ENCODE results near the gene HPSE2.
"Not testable (repeated sequence)": the region's sequence is repeated elsewhere in the genome, so short reads cannot be mapped to it uniquely, and the experiment has no call there.

Gene HPSE2

DNA sequence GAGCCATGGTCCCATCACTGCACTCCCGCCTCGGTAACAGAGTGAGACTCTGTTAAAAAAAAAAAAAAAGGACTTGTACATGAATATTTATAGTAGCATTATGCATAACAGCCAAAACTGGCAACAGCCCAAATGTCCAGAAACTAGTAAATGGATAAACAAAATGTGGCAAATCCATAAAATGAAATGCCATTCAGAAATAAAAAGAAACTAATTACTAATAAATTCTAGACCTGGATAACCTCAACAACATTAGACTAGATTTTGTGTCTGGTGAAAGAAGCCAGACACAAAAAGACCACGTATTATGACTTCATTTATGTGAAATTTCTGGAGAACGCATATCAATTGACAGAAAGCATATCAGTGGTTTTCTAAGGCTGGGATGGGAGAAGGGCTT lies 74.5 kb downstream of the HPSE2 start:
- no peaks in the 10 kb centered on the region for H3K36me3 ChIP-seq (ENCODE audit: control insufficient read depth in 4 of 4, insufficient read depth in 4 of 4, low read length in 3 of 4)
- no peaks in the 10 kb centered on the region for H3K27me3 ChIP-seq (replicated peaks in 2 of 5; ENCODE audit: control insufficient read depth in 4 of 5, insufficient read depth in 5 of 5, low read length in 4 of 5)
- no peak for DNase-seq
- no peak overlapping the region for H3K27ac ChIP-seq (ENCODE audit: insufficient read depth in 1 of 2, low read depth in 1 of 2, low read length in 2 of 2, poor library complexity in 1 of 2, severe bottlenecking in 2 of 2)
- no peaks in the 10 kb centered on the region for H3K9me3 ChIP-seq (ENCODE audit: control extremely low read depth in 1 of 5, control insufficient read depth in 4 of 5, insufficient read depth in 2 of 5, low read depth in 1 of 5, low read length in 4 of 5)
- ChIA-PET POLR2A (no interaction called here), CTCF (no interaction called here)
- 100% methylated on average over 1 of the region's 4 CpGs for WGBS (ENCODE audit: insufficient coverage)
- no peaks in the 10 kb centered on the region for H3K4me1 ChIP-seq (ENCODE audit: control extremely low read depth in 1 of 4, control insufficient read depth in 4 of 4, insufficient read depth in 4 of 4, low read length in 3 of 4)
- no peak overlapping the region for H3K4me3 ChIP-seq (ENCODE audit: control insufficient read depth in 1 of 7, extremely low read depth in 1 of 7, insufficient read depth in 4 of 7, low read depth in 2 of 7, low read length in 6 of 7)

DNA sequence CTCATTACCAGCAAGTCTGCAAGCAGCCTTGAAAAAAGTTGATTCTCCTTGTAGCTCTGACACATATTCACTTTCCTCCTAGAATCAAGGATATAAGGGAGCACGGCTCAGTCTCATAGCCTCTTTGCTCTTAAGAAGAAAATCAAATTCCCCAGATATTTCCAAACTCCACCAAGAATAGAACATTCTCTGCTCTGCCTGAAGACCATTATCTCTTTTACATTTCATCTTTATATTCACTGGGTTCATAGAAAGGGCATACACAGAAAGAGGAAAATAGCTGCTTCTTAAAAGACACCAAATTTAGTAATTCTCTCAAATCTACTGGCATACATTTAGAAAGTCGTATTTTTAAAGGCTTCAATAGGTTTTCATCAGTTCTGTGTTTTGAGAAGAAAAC lies 92.0 kb downstream of the HPSE2 start:
- no peaks in the 10 kb centered on the region for H3K27me3 ChIP-seq (replicated peaks in 2 of 5; ENCODE audit: control insufficient read depth in 4 of 5, insufficient read depth in 5 of 5, low read length in 4 of 5)
- WGBS (ENCODE audit: insufficient coverage) = 100% methylated on average over 1 of the region's 2 CpGs
- H3K4me3 ChIP-seq (ENCODE audit: control insufficient read depth in 1 of 7, extremely low read depth in 1 of 7, insufficient read depth in 4 of 7, low read depth in 2 of 7, low read length in 6 of 7) = no peak overlapping the region
- no peak overlapping the region for H3K27ac ChIP-seq (ENCODE audit: insufficient read depth in 1 of 2, low read depth in 1 of 2, low read length in 2 of 2, poor library complexity in 1 of 2, severe bottlenecking in 2 of 2)
- CTCF ChIA-PET = no interaction called here
- no peaks in the 10 kb centered on the region for H3K9me3 ChIP-seq (ENCODE audit: control extremely low read depth in 1 of 5, control insufficient read depth in 4 of 5, insufficient read depth in 2 of 5, low read depth in 1 of 5, low read length in 4 of 5)
- DNase-seq = no peak
- H3K4me1 ChIP-seq (ENCODE audit: control extremely low read depth in 1 of 4, control insufficient read depth in 4 of 4, insufficient read depth in 4 of 4, low read length in 3 of 4) = no peaks in the 10 kb centered on the region
- POLR2A ChIA-PET = no interaction called here
- no peaks in the 10 kb centered on the region for H3K36me3 ChIP-seq (ENCODE audit: control insufficient read depth in 4 of 4, insufficient read depth in 4 of 4, low read length in 3 of 4)

- no peak overlapping the region for H3K27ac ChIP-seq (ENCODE audit: insufficient read depth in 1 of 2, low read depth in 1 of 2, low read length in 2 of 2, poor library complexity in 1 of 2, severe bottlenecking in 2 of 2)
- no peak overlapping the region for H3K4me3 ChIP-seq (ENCODE audit: control insufficient read depth in 1 of 7, extremely low read depth in 1 of 7, insufficient read depth in 4 of 7, low read depth in 2 of 7, low read length in 6 of 7)
- no peaks in the 10 kb centered on the region for H3K4me1 ChIP-seq (ENCODE audit: control extremely low read depth in 1 of 4, control insufficient read depth in 4 of 4, insufficient read depth in 4 of 4, low read length in 3 of 4)
- ChIA-PET CTCF (no interaction called here), POLR2A (no interaction called here)
- H3K36me3 ChIP-seq (ENCODE audit: control insufficient read depth in 4 of 4, insufficient read depth in 4 of 4, low read length in 3 of 4) = no peaks in the 10 kb centered on the region
- H3K9me3 ChIP-seq (ENCODE audit: control extremely low read depth in 1 of 5, control insufficient read depth in 4 of 5, insufficient read depth in 2 of 5, low read depth in 1 of 5, low read length in 4 of 5) = no peaks in the 10 kb centered on the region
- no peaks in the 10 kb centered on the region for H3K27me3 ChIP-seq (replicated peaks in 2 of 5; ENCODE audit: control insufficient read depth in 4 of 5, insufficient read depth in 5 of 5, low read length in 4 of 5)
- DNase-seq = no peak
Observed at GRCh38 chr10:99143011-99143410, 92.6 kb downstream of the HPSE2 start.

- H3K4me1 ChIP-seq (ENCODE audit: control extremely low read depth in 1 of 4, control insufficient read depth in 4 of 4, insufficient read depth in 4 of 4, low read length in 3 of 4); DNase-seq; POLR2A ChIA-PET; H3K36me3 ChIP-seq (ENCODE audit: control insufficient read depth in 4 of 4, insufficient read depth in 4 of 4, low read length in 3 of 4); H3K4me3 ChIP-seq (ENCODE audit: control insufficient read depth in 1 of 7, extremely low read depth in 1 of 7, insufficient read depth in 4 of 7, low read depth in 2 of 7, low read length in 6 of 7); H3K27ac ChIP-seq (ENCODE audit: insufficient read depth in 1 of 2, low read depth in 1 of 2, low read length in 2 of 2, poor library complexity in 1 of 2, severe bottlenecking in 2 of 2); H3K9me3 ChIP-seq (ENCODE audit: control extremely low read depth in 1 of 5, control insufficient read depth in 4 of 5, insufficient read depth in 2 of 5, low read depth in 1 of 5, low read length in 4 of 5); H3K27me3 ChIP-seq (replicated peaks in 2 of 5; ENCODE audit: control insufficient read depth in 4 of 5, insufficient read depth in 5 of 5, low read length in 4 of 5): not testable (repeated sequence)
- 92% methylated on average over 2 of the region's 3 CpGs for WGBS (ENCODE audit: insufficient coverage)
- CTCF ChIA-PET = interaction anchor here (1.1 kb wide), 1 partner anchor 12 kb away, joined by 3 read pairs; no protein-coding TSS in a partner anchor
Observed at GRCh38 chr10:99132897-99133296, 102.8 kb downstream of the HPSE2 start.

DNA sequence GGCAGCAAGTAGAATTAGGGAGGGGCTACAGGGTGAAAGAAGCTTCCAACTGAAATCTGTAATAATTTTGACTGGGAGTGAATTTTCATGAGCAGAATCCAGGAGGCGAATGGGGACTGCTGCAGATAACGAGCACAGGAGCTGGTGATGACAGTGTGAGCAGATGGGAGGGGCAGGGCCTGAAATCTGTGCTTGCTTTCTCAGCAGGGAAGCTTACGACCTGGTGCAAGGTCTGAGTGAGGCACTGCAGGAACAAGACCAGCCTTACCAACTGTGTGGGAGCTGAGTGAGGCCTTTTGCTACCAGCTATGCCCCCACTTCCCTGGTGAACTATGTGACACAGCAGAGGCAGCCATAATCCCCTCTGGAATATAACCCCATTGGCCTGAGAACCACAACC lies 109.8 kb downstream of the HPSE2 start:
- Histone ChIP-seq H3K27me3 (replicated peaks in 2 of 5; ENCODE audit: control insufficient read depth in 4 of 5, insufficient read depth in 5 of 5, low read length in 4 of 5) (no peaks in the 10 kb centered on the region), H3K4me1 (ENCODE audit: control extremely low read depth in 1 of 4, control insufficient read depth in 4 of 4, insufficient read depth in 4 of 4, low read length in 3 of 4) (no peaks in the 10 kb centered on the region), H3K27ac (ENCODE audit: insufficient read depth in 1 of 2, low read depth in 1 of 2, low read length in 2 of 2, poor library complexity in 1 of 2, severe bottlenecking in 2 of 2) (no peak overlapping the region), H3K36me3 (ENCODE audit: control insufficient read depth in 4 of 4, insufficient read depth in 4 of 4, low read length in 3 of 4) (no peaks in the 10 kb centered on the region), H3K4me3 (ENCODE audit: control insufficient read depth in 1 of 7, extremely low read depth in 1 of 7, insufficient read depth in 4 of 7, low read depth in 2 of 7, low read length in 6 of 7) (no peak overlapping the region), H3K9me3 (ENCODE audit: control extremely low read depth in 1 of 5, control insufficient read depth in 4 of 5, insufficient read depth in 2 of 5, low read depth in 1 of 5, low read length in 4 of 5) (peaks cover 0 to 13% (median 4%) of the 10 kb centered on the region in 5 experiments)
- CTCF ChIA-PET = no interaction called here
- WGBS (ENCODE audit: insufficient coverage) = 73% methylated on average over 3 of the region's 3 CpGs
- POLR2A ChIA-PET = no interaction called here
- no peak for DNase-seq

DNA sequence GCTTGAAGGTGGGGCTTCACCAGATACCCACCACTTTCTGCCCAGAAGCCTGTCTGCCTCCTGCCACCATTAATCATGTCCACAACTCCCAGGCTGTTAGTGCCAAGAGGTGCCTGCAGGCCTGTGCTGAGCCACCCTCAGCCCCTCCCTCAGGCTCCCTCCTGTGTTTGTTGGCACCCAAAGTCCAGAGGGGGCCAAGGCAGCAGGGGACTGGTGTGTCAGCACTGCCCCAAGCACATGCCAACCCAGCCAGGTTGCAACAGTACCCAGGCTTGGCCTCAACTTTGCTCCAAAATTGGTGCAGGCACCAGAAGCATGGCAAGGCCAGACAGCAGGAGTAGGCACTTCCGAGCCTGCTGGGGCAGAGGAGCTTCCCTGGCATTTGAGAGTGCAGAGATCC lies 111.3 kb downstream of the HPSE2 start:
- ChIA-PET CTCF (no interaction called here), POLR2A (no interaction called here)

DNA sequence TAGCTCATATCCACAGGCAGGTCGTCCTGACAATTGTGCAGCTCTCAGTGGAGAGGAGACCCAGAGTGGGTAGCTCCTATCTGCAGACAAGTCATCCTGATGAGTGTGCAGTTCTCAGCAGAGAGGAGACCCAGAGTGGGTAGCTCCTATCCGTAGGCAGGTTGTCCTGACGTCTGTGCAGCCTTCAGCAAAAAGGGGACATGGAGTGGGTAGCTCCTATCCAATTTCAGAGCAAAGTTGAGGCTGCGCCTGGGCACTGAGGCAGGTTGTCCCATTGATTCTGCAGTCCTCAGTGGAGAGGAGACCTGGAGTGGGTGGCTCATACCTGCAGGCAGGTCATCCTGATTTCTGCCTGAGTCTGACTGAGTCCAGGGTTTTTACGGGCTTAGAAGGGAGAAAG lies 111.8 kb downstream of the HPSE2 start:
- CTCF ChIA-PET = no interaction called here
- H3K9me3 ChIP-seq (ENCODE audit: control extremely low read depth in 1 of 5, control insufficient read depth in 4 of 5, insufficient read depth in 2 of 5, low read depth in 1 of 5, low read length in 4 of 5) = peaks cover 0 to 13% (median 4%) of the 10 kb centered on the region in 5 experiments
- 90% methylated on average over 5 of the region's 5 CpGs for WGBS (ENCODE audit: insufficient coverage)
- no peaks in the 10 kb centered on the region for H3K27me3 ChIP-seq (replicated peaks in 2 of 5; ENCODE audit: control insufficient read depth in 4 of 5, insufficient read depth in 5 of 5, low read length in 4 of 5)
- no peak overlapping the region for H3K27ac ChIP-seq (ENCODE audit: insufficient read depth in 1 of 2, low read depth in 1 of 2, low read length in 2 of 2, poor library complexity in 1 of 2, severe bottlenecking in 2 of 2)
- DNase-seq = peak in 1 of 3 donors; percentile 7
- POLR2A ChIA-PET = no interaction called here
- no peaks in the 10 kb centered on the region for H3K4me1 ChIP-seq (ENCODE audit: control extremely low read depth in 1 of 4, control insufficient read depth in 4 of 4, insufficient read depth in 4 of 4, low read length in 3 of 4)
- no peaks in the 10 kb centered on the region for H3K36me3 ChIP-seq (ENCODE audit: control insufficient read depth in 4 of 4, insufficient read depth in 4 of 4, low read length in 3 of 4)
- no peak overlapping the region for H3K4me3 ChIP-seq (ENCODE audit: control insufficient read depth in 1 of 7, extremely low read depth in 1 of 7, insufficient read depth in 4 of 7, low read depth in 2 of 7, low read length in 6 of 7)

More for the DNA sequence above, 111.3 kb downstream of the HPSE2 start:
- DNase-seq = no peak
- Histone ChIP-seq H3K27me3 (replicated peaks in 2 of 5; ENCODE audit: control insufficient read depth in 4 of 5, insufficient read depth in 5 of 5, low read length in 4 of 5) (no peaks in the 10 kb centered on the region), H3K27ac (ENCODE audit: insufficient read depth in 1 of 2, low read depth in 1 of 2, low read length in 2 of 2, poor library complexity in 1 of 2, severe bottlenecking in 2 of 2) (no peak overlapping the region), H3K9me3 (ENCODE audit: control extremely low read depth in 1 of 5, control insufficient read depth in 4 of 5, insufficient read depth in 2 of 5, low read depth in 1 of 5, low read length in 4 of 5) (peaks cover 0 to 13% (median 4%) of the 10 kb centered on the region in 5 experiments), H3K36me3 (ENCODE audit: control insufficient read depth in 4 of 4, insufficient read depth in 4 of 4, low read length in 3 of 4) (no peaks in the 10 kb centered on the region), H3K4me1 (ENCODE audit: control extremely low read depth in 1 of 4, control insufficient read depth in 4 of 4, insufficient read depth in 4 of 4, low read length in 3 of 4) (no peaks in the 10 kb centered on the region), H3K4me3 (ENCODE audit: control insufficient read depth in 1 of 7, extremely low read depth in 1 of 7, insufficient read depth in 4 of 7, low read depth in 2 of 7, low read length in 6 of 7) (no peak overlapping the region)
- WGBS (ENCODE audit: insufficient coverage) = 100% methylated on average over 1 of the region's 1 CpG
